GM12872 (cell line): ENCODE data around the gene ABI1.

ENCODE experiments used
- TF ChIP-seq, protein P1 (sequence below): IDR thresholded peaks from 3 replicates; pipeline ENCODE4 v1.5.1; 2011; ENCODE audit warnings: low read depth, mild to moderate bottlenecking, low read length, moderate library complexity; ENCODE audit not compliant: insufficient read depth

Gene ABI1

DNA sequence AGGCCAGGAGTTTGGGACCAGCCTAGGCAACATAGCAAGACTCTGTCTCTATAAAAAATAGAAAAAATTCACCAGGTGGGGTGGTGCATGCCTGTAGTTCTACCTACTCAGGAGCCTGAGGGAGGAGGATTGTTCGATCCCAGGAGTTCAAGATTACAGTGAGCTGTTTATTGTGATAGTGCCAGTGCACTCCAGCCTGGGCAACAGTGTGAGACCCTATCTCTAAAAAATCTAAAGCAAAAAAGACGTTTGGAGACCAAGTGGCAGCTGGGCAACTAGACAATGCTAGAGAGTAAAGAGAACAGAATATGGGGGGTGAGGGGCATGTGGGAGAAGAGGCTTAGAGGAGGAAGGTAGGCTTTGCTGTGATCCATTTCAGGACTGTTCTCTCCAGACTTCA lies 161.8 kb downstream of the ABI1 start:
- TF ChIP-seq, protein P1, sequence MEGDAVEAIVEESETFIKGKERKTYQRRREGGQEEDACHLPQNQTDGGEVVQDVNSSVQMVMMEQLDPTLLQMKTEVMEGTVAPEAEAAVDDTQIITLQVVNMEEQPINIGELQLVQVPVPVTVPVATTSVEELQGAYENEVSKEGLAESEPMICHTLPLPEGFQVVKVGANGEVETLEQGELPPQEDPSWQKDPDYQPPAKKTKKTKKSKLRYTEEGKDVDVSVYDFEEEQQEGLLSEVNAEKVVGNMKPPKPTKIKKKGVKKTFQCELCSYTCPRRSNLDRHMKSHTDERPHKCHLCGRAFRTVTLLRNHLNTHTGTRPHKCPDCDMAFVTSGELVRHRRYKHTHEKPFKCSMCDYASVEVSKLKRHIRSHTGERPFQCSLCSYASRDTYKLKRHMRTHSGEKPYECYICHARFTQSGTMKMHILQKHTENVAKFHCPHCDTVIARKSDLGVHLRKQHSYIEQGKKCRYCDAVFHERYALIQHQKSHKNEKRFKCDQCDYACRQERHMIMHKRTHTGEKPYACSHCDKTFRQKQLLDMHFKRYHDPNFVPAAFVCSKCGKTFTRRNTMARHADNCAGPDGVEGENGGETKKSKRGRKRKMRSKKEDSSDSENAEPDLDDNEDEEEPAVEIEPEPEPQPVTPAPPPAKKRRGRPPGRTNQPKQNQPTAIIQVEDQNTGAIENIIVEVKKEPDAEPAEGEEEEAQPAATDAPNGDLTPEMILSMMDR, result no peak

DNA sequence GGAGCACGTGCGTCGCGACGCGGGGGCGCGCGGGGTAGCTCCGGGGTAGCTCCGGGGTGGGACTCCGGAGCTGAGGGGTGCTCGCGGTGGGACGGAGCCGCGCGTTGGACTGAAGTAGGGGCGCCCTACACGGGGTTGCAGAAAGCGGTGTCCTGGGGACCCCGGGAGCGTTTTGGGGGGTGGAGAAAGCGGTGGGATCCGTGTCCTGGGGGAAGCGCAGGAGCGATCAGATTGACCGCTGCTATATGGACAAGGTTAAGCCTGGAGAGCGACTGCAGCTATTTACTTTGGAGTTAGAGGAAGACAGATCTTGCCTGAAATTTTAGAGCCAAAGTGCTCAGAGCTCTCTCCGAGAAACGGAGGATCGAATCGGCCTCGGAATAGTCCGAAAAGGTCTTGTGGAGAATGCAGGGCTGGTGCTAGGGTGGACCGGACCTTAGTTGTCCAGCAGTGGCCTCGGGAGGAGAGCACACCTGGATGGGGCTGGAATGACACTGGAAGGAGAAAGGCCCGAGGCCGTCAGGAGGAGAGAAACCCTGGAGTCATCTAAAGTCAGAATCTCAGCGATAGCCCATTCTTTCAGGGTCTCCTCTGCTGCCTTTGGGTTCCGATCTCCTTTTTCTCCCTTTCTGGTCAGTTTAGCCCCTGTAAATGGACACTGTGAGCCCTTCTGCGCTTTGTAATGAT lies 162.7 kb downstream of the ABI1 start:
- TF ChIP-seq, protein P1, result no peak

DNA sequence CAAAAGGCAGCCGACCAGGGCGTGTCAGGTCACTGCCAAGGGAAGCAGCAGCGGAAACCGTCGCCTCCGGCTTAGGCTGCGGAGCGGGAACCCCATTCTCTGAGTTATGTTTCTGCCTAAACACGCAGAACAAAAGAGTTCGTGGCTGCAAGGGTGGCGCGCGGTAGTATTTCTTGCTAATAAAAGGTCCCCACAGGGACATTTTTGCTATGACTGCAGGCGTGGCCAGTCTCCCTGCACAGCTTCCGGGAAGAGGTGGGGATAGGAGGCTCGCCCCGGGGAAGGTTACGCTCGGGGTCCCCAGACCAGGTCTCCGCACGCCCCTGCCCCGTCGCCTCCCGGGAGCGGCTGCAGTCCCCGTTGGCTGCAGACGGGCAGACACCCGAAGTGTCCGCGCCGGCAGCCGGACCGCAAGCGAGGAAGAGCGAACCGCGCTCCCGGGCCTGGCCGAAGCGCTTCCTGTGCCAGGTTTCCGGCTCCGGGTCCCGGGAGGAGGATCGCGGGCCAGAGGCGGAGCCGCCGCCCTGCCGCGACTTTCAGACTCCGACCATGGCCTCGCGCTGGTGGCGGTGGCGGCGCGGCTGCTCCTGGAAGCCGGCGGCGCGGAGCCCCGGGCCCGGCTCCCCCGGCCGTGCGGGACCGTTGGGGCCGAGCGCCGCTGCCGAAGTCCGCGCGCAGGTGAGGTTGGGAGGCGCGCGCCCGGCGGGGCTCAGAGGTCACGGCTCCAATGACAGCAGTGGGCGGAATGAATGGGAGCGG lies 163.4 kb downstream of the ABI1 start, which contains the start of gene PDSS1:
Gene PDSS1, plus strand, starts transcription at position 539 of the 759 bp plus-strand sequence. Its CDS starts 11 bp downstream, at position 550.
- TF ChIP-seq, protein P1, result no peak

DNA sequence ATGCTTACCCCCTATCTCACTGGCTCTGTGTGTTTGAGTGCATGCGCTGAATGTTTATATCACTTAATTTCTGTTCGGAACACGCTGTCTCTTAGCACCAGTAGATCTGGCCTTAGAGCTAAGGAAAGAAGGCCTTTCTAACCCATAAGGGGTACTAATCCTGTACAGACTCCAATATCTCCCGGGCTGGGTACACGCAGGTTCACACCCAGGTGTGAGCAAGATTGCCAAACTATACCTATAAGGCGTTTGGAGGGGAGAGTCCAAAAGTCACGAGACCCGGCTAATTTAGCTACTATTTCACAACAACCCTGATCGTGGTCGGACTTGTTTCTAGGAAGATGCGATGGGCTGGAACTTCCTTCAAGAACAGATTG lies 164.0 kb downstream of the ABI1 start:
- TF ChIP-seq, protein P1, result no peak
